ENCODE measurements around the gene MAGI3.

GRCh38 chr1:113648478-113648877 lies 258.2 kb downstream of the MAGI3 start:
- TF ChIP-seq, protein P1, sequence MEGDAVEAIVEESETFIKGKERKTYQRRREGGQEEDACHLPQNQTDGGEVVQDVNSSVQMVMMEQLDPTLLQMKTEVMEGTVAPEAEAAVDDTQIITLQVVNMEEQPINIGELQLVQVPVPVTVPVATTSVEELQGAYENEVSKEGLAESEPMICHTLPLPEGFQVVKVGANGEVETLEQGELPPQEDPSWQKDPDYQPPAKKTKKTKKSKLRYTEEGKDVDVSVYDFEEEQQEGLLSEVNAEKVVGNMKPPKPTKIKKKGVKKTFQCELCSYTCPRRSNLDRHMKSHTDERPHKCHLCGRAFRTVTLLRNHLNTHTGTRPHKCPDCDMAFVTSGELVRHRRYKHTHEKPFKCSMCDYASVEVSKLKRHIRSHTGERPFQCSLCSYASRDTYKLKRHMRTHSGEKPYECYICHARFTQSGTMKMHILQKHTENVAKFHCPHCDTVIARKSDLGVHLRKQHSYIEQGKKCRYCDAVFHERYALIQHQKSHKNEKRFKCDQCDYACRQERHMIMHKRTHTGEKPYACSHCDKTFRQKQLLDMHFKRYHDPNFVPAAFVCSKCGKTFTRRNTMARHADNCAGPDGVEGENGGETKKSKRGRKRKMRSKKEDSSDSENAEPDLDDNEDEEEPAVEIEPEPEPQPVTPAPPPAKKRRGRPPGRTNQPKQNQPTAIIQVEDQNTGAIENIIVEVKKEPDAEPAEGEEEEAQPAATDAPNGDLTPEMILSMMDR (IDR thresholded peaks at IDR 0.05) = no peak
- TF ChIP-seq POLR2A (IDR thresholded peaks at IDR 0.05) (no peak), POLR2AphosphoS5 (IDR thresholded peaks at IDR 0.05) (no peak), EP300 (IDR thresholded peaks at IDR 0.05) (no peak)
